ENCODE results near the gene SLC6A3.

The SLC6A3 gene

DNA sequence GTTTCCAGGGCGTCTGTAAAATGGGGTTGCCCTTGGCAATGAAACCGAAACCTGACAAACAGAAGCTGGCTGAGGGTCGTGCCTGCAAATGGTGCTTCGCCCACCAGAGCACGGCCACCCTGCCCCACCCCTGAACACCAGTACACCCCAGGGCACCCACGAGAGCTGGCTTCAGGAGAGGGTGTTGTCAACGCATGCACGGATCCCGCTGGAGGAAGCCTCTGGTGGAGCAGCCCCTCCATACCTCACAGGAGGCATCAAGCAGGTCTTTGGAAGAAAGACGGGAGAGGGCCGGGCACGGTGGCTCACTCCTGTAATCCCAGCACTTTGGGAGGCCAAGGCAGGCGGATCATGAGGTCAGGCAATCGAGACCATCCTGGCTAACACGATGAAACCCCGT, 8.6 kb downstream of the SLC6A3 start:
- no peaks in the 10 kb centered on the region for H3K27me3 ChIP-seq (ENCODE audit: insufficient read depth, poor library complexity, severe bottlenecking)
- H3K27ac ChIP-seq (replicated peaks): no peak overlapping the region
- no peak overlapping the region for H3K4me3 ChIP-seq (replicated peaks; ENCODE audit: insufficient read depth, low read length)
- TF ChIP-seq POLR2AphosphoS5 (IDR thresholded peaks at IDR 0.05; ENCODE audit: low read depth) (no peak), SPI1 (IDR thresholded peaks at IDR 0.05; ENCODE audit: borderline replicate concordance, low read depth) (no peak), GABPA (IDR thresholded peaks at IDR 0.05; ENCODE audit: low read depth) (no peak)
- TF ChIP-seq, protein P1, sequence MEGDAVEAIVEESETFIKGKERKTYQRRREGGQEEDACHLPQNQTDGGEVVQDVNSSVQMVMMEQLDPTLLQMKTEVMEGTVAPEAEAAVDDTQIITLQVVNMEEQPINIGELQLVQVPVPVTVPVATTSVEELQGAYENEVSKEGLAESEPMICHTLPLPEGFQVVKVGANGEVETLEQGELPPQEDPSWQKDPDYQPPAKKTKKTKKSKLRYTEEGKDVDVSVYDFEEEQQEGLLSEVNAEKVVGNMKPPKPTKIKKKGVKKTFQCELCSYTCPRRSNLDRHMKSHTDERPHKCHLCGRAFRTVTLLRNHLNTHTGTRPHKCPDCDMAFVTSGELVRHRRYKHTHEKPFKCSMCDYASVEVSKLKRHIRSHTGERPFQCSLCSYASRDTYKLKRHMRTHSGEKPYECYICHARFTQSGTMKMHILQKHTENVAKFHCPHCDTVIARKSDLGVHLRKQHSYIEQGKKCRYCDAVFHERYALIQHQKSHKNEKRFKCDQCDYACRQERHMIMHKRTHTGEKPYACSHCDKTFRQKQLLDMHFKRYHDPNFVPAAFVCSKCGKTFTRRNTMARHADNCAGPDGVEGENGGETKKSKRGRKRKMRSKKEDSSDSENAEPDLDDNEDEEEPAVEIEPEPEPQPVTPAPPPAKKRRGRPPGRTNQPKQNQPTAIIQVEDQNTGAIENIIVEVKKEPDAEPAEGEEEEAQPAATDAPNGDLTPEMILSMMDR (IDR thresholded peaks at IDR 0.05; ENCODE audit: insufficient read depth, low read length): no peak
- TF ChIP-seq, protein P2, sequence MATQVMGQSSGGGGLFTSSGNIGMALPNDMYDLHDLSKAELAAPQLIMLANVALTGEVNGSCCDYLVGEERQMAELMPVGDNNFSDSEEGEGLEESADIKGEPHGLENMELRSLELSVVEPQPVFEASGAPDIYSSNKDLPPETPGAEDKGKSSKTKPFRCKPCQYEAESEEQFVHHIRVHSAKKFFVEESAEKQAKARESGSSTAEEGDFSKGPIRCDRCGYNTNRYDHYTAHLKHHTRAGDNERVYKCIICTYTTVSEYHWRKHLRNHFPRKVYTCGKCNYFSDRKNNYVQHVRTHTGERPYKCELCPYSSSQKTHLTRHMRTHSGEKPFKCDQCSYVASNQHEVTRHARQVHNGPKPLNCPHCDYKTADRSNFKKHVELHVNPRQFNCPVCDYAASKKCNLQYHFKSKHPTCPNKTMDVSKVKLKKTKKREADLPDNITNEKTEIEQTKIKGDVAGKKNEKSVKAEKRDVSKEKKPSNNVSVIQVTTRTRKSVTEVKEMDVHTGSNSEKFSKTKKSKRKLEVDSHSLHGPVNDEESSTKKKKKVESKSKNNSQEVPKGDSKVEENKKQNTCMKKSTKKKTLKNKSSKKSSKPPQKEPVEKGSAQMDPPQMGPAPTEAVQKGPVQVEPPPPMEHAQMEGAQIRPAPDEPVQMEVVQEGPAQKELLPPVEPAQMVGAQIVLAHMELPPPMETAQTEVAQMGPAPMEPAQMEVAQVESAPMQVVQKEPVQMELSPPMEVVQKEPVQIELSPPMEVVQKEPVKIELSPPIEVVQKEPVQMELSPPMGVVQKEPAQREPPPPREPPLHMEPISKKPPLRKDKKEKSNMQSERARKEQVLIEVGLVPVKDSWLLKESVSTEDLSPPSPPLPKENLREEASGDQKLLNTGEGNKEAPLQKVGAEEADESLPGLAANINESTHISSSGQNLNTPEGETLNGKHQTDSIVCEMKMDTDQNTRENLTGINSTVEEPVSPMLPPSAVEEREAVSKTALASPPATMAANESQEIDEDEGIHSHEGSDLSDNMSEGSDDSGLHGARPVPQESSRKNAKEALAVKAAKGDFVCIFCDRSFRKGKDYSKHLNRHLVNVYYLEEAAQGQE (IDR thresholded peaks at IDR 0.05; ENCODE audit: insufficient replicate concordance, low read depth): no peak
- no peak for DNase-seq (ENCODE audit: low read depth in 1 of 2, low spot score in 1 of 2)

- Histone ChIP-seq H3K27ac (replicated peaks) (no peak overlapping the region), H3K27me3 (ENCODE audit: insufficient read depth, poor library complexity, severe bottlenecking) (no peaks in the 10 kb centered on the region), H3K4me3 (replicated peaks; ENCODE audit: insufficient read depth, low read length) (no peak overlapping the region)
- TF ChIP-seq, protein P1 (IDR thresholded peaks at IDR 0.05; ENCODE audit: insufficient read depth, low read length): no peak
- no peak for TF ChIP-seq POLR2AphosphoS5 (IDR thresholded peaks at IDR 0.05; ENCODE audit: low read depth)
- TF ChIP-seq, protein P2 (IDR thresholded peaks at IDR 0.05; ENCODE audit: insufficient replicate concordance, low read depth): no peak
- no peak for TF ChIP-seq GABPA (IDR thresholded peaks at IDR 0.05; ENCODE audit: low read depth)
- TF ChIP-seq SPI1 (IDR thresholded peaks at IDR 0.05; ENCODE audit: borderline replicate concordance, low read depth): no peak
- DNase-seq (ENCODE audit: low read depth in 1 of 2, low spot score in 1 of 2): no peak
Measured at GRCh38 chr5:1436036-1436435, 9.2 kb downstream of the SLC6A3 start.

DNA sequence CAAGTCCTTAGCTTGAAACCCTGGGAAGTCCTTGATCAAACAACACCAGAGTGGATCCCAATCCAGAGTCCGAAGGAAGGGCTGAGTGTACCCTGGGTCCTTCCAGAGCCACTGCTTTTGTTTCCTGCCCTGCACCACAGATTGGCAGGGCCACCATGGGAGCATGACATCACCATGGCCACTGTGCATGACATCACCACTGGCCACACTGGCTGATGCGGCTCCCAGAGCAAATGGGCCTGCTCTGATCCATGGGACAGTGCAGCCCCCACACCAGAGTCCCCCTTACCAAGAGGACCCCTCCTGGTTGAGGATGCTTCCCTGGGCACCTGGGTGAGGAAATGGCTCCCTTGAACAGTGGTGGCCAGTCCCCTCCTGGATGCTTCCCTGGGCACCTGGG, 9.9 kb downstream of the SLC6A3 start:
- H3K27me3 ChIP-seq (ENCODE audit: insufficient read depth, poor library complexity, severe bottlenecking): no peaks in the 10 kb centered on the region
- H3K4me3 ChIP-seq (replicated peaks; ENCODE audit: insufficient read depth, low read length): no peak overlapping the region
- no peak overlapping the region for H3K27ac ChIP-seq (replicated peaks)
- DNase-seq (ENCODE audit: low read depth in 1 of 2, low spot score in 1 of 2): no peak
- TF ChIP-seq POLR2AphosphoS5 (IDR thresholded peaks at IDR 0.05; ENCODE audit: low read depth) (no peak), GABPA (IDR thresholded peaks at IDR 0.05; ENCODE audit: low read depth) (no peak), SPI1 (IDR thresholded peaks at IDR 0.05; ENCODE audit: borderline replicate concordance, low read depth) (no peak)
- TF ChIP-seq, protein P2 (IDR thresholded peaks at IDR 0.05; ENCODE audit: insufficient replicate concordance, low read depth): no peak
- TF ChIP-seq, protein P1 (IDR thresholded peaks at IDR 0.05; ENCODE audit: insufficient read depth, low read length): no peak
